Measurements from ENCODE around the gene SLC25A24. TPM values are rescaled to one million over a fixed set of nuclear protein-coding genes. Genes with fewer than 3 reads are reported as not detected.

The SLC25A24 gene
- total RNA-seq, 1 donor from 2014 or later: 72.2 TPM

DNA sequence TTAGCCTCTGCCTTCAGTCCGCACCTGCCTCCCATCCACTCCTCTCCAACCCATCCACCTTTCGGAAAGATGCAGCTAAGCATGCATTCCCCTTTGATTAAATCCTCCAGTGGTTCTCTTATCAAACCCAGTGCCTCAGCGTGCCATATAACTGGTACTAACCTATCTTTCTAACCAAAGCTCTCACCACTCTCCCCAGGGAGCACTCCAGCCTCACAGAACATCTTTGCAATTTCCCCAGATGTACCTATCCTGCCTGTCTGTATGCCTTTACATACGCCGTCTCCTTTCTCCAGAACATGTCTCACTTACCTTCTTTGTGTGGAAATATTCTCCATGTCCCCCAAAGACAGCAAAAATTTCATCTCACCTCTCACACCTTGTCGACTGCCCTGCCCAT lies 80.0 kb downstream of the SLC25A24 start:
- TF ChIP-seq EZH2 (IDR thresholded peaks at IDR 0.05): no peak
- TF ChIP-seq, protein P1, sequence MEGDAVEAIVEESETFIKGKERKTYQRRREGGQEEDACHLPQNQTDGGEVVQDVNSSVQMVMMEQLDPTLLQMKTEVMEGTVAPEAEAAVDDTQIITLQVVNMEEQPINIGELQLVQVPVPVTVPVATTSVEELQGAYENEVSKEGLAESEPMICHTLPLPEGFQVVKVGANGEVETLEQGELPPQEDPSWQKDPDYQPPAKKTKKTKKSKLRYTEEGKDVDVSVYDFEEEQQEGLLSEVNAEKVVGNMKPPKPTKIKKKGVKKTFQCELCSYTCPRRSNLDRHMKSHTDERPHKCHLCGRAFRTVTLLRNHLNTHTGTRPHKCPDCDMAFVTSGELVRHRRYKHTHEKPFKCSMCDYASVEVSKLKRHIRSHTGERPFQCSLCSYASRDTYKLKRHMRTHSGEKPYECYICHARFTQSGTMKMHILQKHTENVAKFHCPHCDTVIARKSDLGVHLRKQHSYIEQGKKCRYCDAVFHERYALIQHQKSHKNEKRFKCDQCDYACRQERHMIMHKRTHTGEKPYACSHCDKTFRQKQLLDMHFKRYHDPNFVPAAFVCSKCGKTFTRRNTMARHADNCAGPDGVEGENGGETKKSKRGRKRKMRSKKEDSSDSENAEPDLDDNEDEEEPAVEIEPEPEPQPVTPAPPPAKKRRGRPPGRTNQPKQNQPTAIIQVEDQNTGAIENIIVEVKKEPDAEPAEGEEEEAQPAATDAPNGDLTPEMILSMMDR (IDR thresholded peaks at IDR 0.05): no peak
- no peak overlapping the region for H3K27ac Mint-ChIP-seq

DNA sequence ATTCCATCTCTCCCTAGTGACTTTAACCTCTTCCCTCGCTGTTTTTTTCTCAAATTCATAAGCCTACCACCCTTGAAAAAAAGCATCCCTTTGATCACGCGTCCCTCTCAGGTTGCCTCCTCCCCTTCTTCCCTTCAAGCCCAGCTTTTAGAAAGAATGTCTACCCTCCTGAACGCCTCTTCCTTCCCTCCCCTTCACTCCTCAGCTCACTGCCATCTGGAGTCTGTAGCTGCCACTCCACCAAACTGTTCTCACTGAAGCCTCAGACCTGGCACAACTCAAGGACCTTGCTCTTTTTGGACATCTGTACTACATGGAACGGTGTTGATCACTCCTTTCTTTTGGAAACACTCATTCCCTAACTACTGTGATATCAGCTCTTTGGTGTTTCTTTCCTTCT lies 80.6 kb downstream of the SLC25A24 start:
- Histone ChIP-seq H3K4me2 (no peak overlapping the region), H3K79me2 (ENCODE audit: low read depth) (no peaks in the 10 kb centered on the region), H4K20me1 (ENCODE audit: low read depth) (no peaks in the 10 kb centered on the region), H3K4me1 (no peaks in the 10 kb centered on the region), H2AFZ (replicated peaks) (no peak overlapping the region), H3K9ac (no peak overlapping the region), H3K27me3 (no peaks in the 10 kb centered on the region), H3K9me3 (ENCODE audit: low read depth) (no peaks in the 10 kb centered on the region), H3K4me3 (no peak overlapping the region), H3K27ac (no peak overlapping the region), H3F3A (ENCODE audit: low read depth) (no peaks in the 10 kb centered on the region), H3K36me3 (no peaks in the 10 kb centered on the region)
- Mint-ChIP-seq H3K36me3 (peaks cover 2% of the 10 kb centered on the region), H3K4me1 (peaks cover 2% of the 10 kb centered on the region), H3K9me3 (peaks cover 3% of the 10 kb centered on the region), H3K27ac (no peak overlapping the region), H3K4me3 (no peak overlapping the region), H3K27me3 (ENCODE audit: insufficient read depth, low read depth) (peaks cover 8% of the 10 kb centered on the region)
- no peak for TF ChIP-seq EZH2 (IDR thresholded peaks at IDR 0.05)
- TF ChIP-seq, protein P1 (IDR thresholded peaks at IDR 0.05): no peak
- peak; percentile 2 for DNase-seq (ENCODE audit: low spot score)

More for the DNA sequence above, 80.0 kb downstream of the SLC25A24 start:
- no peaks in the 10 kb centered on the region for H3K27me3 ChIP-seq
- H3K4me2 ChIP-seq: no peak overlapping the region
- no peak overlapping the region for H3K9ac ChIP-seq
- Mint-ChIP-seq H3K4me3 (no peak overlapping the region), H3K27me3 (ENCODE audit: insufficient read depth, low read depth) (peaks cover 8% of the 10 kb centered on the region), H3K36me3 (peaks cover 2% of the 10 kb centered on the region), H3K9me3 (peaks cover 3% of the 10 kb centered on the region), H3K4me1 (peaks cover 8% of the 10 kb centered on the region)
- H3K4me1 ChIP-seq: no peaks in the 10 kb centered on the region
- H3F3A ChIP-seq (ENCODE audit: low read depth): no peaks in the 10 kb centered on the region
- no peaks in the 10 kb centered on the region for H3K79me2 ChIP-seq (ENCODE audit: low read depth)
- H4K20me1 ChIP-seq (ENCODE audit: low read depth): no peaks in the 10 kb centered on the region
- H3K9me3 ChIP-seq (ENCODE audit: low read depth): no peaks in the 10 kb centered on the region
- H3K27ac ChIP-seq: no peak overlapping the region
- H3K36me3 ChIP-seq: no peaks in the 10 kb centered on the region
- H2AFZ ChIP-seq (replicated peaks): no peak overlapping the region
- no peak for DNase-seq (ENCODE audit: low spot score)
- no peak overlapping the region for H3K4me3 ChIP-seq

DNA sequence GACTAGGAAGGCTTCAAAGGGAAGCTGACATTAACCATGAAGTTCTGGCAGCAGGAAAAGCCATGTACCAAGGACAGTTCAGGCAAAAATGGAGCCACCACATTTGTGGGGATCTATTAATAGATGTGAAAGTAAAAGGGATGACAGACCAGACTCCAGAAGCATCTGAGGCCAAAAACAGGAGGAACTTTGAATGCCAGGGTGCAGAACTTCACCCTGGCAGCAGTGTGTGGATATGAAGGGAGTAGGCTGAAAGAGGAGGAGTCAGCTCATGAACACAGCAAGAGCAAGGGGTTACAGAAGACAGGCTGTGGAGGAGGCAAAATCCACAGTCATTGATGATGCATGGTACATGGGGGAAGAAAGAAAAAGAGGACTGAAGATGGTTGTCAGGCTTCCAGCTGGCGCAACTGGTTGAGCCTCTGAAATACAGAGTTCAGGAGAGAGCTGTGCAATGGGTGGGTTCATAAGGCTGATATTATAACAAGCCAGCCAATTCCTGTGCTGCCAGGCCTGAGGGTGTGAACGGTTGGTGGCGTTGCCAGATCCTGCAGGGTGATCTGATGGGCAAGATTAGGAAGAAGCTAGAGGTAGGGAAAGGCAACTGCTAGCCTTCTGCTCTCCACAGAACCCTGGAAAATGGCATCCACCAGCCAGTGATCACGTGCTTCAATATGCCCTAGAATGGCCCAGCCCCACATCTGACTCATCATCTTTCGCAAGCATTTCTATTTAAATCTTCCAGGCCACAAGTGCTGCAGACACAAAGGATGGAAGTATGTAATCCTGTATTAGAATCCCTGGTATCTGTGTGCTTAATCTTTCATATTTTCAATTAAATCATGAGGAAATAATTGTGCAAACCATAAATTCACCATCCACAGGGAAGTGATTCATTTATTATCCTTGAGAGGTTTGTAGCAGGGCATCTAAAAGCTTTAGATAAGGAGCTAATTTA lies 81.9 kb downstream of the SLC25A24 start:
- Mint-ChIP-seq H3K36me3 (peaks cover 2% of the 10 kb centered on the region), H3K4me1 (no peaks in the 10 kb centered on the region), H3K27me3 (ENCODE audit: insufficient read depth, low read depth) (peaks cover 6% of the 10 kb centered on the region), H3K9me3 (peaks cover 3% of the 10 kb centered on the region), H3K27ac (no peak overlapping the region), H3K4me3 (peak overlapping the region; percentile 2)
- Histone ChIP-seq H3K27me3 (no peaks in the 10 kb centered on the region), H3K4me2 (no peak overlapping the region), H3K9ac (no peak overlapping the region), H4K20me1 (ENCODE audit: low read depth) (no peaks in the 10 kb centered on the region), H3K27ac (no peak overlapping the region), H3K36me3 (no peaks in the 10 kb centered on the region), H2AFZ (replicated peaks) (no peak overlapping the region), H3K4me1 (no peaks in the 10 kb centered on the region), H3K9me3 (ENCODE audit: low read depth) (no peaks in the 10 kb centered on the region), H3K79me2 (ENCODE audit: low read depth) (no peaks in the 10 kb centered on the region), H3K4me3 (no peak overlapping the region), H3F3A (ENCODE audit: low read depth) (no peaks in the 10 kb centered on the region)
- DNase-seq (ENCODE audit: low spot score): no peak
- no peak for TF ChIP-seq EZH2 (IDR thresholded peaks at IDR 0.05)
- TF ChIP-seq, protein P1 (IDR thresholded peaks at IDR 0.05): no peak
- no peak for TF ChIP-seq EZH2phosphoT487 (IDR thresholded peaks at IDR 0.05)

Data from neural progenitor cell (in vitro differentiated cells).